CD4-positive, alpha-beta T cell treated with Interleukin-21 for 1 hour (primary cell): Measurements from ENCODE around the gene MEA1.

ENCODE experiments used
- DNase-seq: peaks from one replicate; pipeline ENCODE4 v3.0.0-alpha.2; 2020

The MEA1 gene

DNA sequence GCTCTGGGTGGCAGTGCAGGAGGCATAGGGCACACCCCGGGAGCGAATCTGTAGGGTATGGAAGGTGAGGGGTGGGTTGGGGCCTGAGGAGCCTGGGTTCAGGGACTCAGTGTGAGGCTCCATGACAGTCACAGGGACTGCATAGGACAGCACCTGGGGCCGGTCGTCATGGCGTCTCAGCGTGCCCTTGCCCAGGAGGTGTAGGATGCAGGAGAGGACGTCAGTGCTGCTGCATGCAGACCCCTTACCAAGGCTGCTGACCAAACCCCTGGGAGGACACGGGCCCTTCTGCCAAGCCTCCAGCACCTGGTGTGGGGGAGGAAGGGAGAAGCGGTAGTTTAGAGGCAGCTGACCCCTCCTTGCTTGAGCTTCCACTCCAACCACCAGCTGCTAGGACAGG lies 24.0 kb upstream of the MEA1 start:
- DNase-seq = no peak

DNA sequence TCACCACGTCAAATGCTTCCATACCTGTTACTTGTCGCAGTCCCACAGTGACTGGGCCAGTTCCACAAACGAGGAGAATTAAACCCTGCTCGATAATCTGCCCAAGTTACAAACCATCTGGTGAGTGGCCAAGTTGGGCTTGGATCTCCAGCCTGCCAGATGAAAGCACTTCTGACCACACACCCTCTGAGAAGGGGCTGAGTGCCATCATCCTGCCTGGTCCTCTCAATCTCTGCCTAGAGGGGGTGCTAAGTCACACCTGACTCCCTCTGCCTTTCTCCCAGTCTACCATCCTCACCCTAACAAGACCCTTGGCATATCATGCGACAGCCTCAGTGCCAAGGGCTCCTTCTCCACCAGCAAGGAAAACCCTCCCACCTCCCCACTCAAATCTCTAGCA lies 23.5 kb upstream of the MEA1 start:
- DNase-seq = no peak

DNA sequence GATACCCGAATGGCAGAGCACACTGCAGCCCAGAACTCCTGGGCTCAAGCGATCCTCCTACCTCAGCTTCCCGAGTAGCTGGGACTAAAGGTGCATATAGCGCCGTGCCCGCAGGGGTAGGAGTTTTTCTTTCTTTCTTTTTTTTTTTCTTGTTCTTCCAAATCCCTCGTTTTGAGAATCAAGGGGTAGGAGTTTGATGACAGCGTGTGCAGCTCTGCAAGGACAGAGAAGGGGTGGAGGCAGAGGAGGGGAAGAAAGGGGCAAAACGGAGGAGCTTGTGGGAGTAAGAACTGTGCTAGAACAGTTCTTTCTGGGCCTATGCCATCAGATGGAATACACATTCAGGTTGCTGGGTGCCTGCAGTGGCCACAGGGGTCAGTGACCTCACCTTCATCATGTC lies 23.0 kb upstream of the MEA1 start:
- DNase-seq = no peak

DNA sequence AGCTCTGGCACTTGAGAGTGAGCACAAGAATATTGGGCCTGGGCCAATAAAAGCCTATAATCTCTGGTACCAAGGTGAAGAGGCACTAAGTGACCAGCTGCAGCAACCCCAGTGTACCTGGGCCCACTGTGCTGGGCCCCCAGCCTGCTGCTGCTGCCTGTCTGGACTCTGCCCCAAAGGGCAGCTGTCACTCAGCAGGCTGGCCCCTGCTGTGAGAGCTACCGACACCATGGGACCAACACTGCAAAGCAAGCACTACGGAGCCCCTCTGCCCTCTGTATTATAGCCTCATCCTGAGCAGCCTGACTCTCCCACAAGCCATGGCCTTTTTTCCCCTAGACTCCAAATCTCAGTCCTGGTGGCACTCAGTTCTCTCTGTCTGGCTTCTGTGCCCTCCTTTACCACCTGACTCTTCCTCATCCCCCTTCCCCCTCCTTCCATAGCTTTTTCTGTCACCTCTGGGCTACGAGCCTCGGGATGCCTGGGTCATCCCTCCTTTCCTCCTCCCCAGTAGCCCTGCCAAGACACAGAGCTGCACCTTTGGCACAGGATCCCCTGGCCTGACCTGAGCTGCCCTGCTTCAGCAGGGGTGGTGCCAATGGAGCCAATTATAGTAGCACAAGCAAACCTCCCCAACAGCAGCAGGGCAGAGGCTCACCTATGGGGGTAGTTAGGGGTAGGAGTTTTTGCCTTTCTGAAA lies 21.9 kb upstream of the MEA1 start:
- no peak for DNase-seq

DNA sequence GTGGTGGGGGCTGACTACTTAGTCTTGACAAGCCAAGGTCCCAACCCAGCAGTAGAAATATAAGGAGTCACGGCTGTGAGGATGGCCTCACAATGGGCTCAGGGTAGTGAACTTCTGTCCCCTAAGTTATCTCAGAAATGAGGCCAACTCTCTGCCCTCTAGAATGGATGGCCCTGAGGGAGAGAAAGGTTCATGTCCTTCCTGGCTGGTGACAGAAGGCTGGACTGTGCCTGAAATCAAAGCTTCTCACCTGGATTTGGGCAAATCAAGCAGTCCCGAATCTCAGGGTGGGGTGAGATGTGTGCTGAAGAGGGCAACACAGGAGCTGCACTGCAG lies 20.4 kb upstream of the MEA1 start:
- no peak for DNase-seq

DNA sequence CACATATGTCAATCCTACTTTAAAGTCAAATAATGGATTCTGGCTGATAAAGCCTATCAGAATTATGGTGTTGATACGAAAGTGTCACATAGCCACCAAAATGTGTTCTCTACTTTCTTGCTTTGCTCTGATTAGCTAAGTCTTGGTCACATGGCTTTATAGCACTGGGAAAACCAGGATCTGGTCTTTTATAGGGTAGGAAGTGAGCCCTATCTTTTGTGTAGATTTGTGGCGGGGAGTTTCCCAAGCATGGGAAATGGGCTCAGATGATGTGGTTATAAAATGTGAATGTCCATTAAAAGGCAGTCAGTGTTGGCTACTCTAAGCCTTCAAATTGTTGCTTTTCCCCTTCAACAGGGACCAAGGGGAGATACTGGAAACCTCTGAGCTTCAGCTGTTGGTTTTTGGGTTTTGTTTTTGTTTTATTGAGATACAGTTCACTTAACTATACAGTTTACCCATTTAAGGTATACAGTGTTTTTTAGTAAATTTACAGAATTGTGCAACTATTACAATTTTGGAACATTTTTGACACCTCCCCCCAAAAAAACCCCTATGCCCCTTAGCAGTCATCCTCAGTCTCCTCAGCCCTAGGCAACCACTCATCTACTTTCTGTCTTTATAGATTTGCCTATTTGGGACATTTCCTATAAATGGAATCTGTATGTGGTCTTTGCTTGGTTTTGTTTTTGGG lies 19.9 kb upstream of the MEA1 start:
- DNase-seq = no peak

DNA sequence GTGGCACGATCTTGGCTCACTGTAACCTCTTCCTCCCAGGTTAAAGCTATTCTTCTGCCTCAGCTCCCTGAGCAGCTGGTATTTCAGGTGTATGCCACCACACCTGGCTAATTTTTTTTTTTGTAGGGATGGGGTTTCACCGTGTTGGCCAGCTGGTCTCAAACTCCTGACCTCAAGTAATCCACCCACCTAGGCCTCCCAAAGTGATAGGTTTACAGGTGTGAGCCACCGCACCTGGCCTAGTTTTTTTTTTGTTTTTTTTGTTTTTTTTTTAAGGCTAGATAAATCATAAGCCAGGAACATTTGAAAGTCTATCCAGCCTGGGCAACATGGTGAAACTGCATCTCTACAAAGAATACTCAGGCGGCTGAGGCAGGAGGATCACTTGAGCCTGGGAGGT lies 18.6 kb upstream of the MEA1 start:
- DNase-seq = no peak

DNA sequence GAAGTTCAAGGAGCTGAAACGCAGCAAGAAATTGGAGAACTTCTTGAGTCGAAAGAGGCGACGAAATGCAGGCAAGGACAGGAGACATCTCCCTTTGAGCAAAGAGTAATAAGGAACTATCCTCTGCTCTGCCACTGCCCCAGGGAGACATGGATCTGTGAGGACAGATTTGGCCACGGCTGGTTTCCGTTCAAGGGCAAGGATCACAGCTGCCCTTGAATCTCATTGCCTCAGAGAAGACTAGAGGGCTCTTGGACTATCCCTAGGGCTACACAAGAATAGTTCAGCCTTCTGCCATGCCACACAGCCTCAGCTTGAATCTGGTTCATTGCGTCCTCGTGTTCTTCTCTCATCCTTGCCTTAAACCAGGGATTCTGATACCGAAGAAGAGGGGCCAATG lies 15.4 kb upstream of the MEA1 start:
- DNase-seq = no peak

DNA sequence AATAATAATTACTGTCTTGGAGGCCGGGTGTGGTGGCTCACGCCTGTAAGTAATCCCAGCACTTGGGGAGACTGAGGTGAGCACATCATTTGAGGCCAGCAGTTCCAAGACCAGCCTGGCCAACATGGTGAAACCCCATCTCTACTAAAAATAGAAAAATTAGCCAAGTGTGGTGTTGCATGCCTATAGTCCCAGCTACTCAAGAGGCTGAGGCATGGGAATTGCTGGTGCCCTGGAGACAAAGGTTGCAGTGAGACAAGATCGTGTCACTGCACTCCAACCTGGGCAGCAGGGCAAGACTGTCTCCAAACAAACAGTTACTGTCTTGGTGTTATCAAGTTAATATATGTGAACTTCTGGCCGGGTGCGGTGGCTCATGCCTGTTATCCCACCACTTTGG lies 12.6 kb upstream of the MEA1 start:
- DNase-seq = no peak

DNA sequence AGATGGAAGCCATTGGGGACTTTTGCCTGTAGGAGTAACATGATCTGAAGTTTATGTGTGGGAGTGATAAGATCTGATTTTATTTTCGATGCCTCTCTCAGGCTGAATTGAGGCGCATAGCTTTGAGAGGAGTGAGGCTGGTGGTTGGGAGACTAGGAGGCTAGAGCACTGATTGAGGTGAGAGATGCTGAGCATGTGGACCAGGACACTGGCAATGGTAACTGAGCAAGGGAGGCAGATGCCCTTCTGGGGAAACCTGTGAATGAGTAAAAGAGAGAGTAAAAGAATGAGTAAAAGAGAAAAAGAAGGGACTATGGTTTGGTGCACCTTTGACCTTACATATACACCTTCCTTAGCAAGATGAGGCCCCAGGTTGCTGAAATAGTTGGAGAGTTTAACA lies 10.7 kb upstream of the MEA1 start:
- no peak for DNase-seq

DNA sequence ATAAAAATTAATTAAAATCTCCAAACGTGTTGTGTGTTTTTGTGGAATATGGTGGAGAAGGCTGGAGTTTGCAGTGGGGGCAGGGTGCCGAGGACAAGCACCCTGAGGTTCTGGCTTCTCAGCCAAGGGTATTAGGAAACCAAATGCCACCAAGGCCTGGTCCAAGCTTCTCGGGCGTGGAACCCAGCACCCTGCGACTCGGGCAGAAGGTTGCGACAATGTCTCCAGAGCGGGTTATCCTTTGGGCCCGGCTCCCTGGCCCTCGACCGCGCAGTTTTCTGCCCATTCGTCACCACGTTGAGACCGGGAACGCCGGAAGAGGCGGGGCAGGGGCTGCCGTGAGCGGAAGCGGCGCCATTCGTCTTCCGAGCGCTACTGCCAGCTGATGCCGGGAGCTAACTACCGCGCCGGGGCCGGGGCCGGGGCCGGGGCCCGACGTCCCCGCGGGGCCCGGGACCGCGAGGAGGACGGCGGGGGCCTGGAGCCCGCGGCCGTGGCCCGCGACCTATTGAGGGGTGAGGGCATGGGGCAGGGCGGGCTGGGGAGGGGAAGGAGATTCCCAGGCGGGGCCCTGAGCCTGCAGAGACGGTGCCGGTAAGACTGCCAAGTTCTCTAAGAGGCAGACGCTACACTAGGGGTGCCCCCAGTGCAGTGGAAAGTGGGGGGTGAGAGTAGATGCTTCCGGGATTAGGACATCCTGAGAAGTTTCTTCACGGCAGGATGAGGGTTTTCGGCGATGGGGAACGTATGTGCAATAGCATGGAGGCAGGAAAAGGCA lies 7.7 kb upstream of the MEA1 start, which contains the start of gene RRP36:
TSS of gene RRP36 (plus strand) at position 354 of the 778 bp plus-strand sequence. CDS start at position 386, 32 bp downstream.
- peak; percentile 70 for DNase-seq

DNA sequence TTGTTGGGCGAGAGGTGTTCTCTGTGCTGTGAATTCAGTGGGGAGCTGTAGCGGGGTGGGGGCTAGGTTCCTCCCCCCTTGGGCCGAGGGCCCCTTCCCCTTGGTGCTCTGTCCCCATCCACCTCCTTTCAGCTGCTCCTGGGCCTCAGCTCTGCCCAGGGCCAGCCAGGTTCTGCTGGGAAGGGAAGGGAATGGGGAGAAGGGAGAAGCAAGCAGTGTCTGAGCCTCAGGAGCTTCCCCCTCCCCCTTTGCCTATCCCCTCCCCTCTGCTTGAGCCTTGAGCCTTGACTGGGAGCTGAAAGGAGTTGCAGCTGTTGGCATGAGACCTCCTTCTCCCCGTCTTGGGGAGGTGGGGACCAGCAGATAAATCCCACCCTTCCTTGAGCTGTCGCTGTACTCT lies 7.1 kb upstream of the MEA1 start:
- no peak for DNase-seq

DNA sequence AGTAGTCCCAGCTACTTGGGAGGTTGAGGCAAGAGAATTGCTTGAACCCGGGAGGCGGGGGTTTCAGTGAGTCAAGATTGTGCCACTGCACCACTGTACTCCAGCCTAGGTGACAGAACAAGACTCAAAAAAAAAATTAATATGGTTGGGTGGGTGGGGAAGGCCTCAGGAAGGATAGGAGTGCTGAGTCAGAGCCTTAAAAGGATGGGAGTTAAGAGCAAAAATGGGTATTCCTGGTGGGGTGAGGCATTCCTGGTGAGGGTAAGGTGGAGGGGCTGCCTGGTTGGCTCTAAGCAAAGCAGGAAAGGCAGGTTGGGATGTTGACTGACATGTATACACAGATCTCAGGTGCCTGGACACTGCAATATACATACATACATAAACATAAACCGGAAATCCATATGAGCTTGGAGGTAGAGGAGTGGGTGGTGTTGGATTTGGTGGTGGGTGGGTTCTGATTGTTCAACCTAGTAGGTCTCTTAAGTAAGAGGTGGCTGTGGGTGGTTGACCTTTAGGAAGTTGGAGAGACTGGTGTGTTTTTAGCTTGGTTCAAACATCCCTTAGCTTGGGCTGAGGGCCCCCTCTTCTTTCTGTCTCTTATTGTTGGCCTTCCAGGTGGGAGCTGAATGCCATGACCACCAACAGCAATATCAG lies 6.4 kb upstream of the MEA1 start:
- DNase-seq = no peak

DNA sequence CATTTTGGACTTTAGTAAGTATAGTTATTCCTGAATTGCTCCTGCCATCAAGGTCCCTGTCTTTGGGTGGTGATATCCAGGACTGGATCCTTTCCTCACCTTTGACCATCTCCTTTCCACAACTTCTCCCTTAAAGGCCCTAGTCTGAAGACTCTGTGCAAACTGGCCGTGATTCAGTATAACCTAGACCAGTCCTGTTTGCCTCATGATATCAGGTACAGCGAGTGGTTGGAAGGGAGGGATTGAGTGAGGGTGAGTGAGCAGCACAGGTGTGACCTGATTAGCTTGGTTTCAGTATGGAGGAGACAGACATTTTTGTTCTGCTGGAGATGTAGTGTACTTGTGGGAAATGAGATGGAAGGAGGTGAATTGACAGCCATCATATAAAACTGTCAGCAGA lies 5.4 kb upstream of the MEA1 start:
- no peak for DNase-seq

DNA sequence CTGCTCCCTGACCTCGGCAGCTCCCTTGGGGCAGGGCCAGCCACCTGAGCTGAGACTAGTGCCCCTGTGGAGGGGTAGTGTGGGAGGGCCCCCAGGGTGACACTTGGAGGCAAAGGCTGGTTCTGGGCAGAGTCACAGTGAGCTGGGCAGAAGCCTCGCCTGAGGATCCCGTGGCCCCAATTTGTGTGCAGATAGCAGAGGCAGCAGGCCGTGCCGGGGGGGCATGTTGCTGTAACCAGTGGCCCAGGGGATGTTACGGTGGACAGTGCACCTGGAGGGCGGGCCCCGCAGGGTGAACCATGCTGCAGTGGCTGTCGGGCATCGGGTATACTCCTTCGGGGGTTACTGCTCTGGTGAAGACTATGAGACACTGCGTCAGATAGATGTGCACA lies 3.2 kb upstream of the MEA1 start:
- DNase-seq = no peak

DNA sequence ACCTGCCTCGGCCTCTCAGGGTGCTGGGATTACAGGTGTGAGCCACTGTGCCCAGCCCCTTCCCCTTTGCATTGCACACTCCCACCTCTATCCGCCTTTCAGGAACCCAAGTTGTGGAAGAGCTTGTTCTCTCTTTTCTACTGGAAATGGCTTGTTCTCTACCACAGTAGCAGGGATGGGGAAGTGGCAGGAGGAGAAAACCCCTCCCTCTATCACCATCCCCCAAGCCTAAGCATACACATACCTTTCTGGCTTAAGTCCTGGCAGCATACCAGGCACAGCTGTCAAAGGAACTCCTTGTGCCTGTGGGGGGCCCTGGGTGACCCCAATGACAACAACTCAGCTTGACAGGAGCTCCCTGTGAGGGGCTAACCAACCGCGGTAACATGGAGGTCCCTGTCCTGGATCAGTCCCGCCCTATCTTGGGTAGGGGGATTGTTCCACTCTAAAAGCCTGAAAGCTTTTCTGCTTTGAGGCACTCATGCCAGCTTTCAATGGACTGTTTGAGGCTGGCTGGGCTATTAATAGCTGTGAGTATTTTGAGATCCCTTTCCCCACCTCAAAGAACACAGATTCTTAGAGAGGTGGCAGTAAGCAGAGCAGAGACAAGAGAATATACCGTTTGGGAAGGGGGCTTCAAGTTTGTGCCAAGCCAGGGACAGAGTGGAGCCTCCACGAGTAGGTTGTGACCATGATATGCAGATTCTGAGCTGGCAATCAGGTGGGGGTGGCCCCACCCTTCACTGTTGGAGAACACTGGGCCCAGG lies 2.6 kb upstream of the MEA1 start:
- no peak for DNase-seq

DNA sequence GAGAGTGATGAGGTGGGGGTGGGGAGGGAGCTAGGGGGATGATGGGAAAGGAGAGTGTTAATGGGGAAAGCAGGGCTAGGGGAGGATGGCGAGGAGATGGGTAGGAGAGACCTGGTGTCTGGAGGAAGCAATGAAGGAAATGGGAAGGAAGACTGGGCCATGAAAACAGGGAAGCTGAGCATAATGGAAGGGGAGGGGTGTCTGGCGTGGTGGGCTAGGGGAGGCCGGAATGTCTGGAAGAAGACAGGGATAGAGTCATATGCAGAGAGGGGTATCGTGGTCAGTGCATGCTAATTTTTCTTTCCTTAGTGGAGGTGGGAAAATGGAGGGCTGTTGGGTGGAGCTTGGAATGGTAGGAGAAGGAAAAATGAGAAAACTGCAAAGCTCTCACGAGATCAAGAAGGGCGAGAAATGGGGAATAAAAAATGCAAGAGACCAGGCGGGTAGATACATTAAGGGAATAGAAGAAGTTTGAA lies 726 bp upstream of the MEA1 start:
- DNase-seq = no peak

DNA sequence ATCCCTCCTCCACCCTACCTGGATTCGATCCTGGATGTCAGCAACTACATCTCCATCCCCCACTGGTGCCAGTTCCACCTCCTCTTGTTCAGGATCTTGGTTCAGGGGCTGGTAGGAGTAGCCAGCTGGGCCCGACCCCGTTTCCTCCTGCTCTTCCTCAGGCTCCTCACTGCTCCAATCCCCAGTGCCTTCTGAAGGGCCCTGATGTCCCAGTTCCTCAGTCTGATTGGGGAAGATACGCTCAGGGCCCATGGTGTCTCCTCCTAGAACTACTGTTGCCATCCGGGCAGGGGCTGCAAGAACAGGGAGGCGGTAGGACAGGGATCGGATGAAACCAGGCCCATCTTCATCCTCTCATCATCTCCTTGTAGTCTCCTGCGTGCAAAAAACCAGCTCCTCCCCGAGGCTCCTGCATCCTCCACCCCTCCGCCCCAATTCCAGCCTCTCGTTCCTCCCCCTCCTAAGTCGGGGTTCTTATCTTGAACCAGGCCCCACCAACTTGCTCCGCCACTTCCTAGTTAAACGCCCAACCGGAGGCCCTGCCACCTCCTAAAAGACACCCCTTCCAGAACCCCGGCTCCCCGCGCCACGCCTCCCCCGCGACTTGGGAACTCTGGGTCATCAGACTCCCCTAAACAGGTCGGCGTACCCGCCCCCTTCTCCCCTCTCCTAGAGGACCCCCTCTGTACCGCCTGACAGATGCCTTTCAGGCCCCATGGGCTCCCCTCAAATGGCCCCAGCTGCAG lies 476 bp downstream of the MEA1 start:
- no peak for DNase-seq

DNA sequence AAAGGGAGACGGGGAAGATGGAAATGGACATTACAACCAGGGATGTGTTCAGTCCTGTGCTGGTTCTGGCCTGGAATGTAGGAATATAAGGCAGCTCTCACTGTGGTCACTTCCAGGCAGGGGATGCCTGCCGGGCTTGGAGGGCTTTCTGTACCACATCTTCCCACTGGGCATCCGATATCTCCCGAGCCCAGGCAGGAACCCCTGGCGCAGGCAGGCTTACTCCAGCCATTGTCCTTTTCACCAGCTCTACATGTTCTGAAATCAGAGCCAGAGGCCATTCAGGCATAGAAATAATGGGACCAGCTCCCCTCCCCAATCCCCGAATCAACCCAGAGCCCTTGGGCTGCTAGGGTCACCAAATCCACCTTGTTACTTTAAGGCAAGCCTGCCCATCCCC lies 1.4 kb downstream of the MEA1 start:
- DNase-seq = no peak

DNA sequence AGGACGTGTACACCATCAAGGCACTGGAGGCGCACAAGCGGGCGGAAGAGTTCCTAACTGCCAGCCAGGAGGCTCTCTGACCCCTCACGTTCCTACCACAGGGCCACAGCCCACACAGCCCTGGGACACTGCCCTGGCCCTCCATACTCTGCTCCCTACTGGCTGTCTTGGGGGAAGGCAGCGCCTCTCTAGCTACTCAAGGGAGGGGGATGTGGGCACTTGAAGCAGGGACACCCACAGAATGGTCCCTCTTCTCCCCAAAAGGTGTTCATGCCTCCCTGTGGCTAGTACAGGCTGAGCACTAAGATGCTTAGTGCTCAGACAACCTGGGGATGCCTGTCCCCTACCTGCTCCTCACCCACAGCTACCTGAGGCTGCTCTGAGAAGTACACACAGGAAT lies 2.5 kb downstream of the MEA1 start:
- no peak for DNase-seq

DNA sequence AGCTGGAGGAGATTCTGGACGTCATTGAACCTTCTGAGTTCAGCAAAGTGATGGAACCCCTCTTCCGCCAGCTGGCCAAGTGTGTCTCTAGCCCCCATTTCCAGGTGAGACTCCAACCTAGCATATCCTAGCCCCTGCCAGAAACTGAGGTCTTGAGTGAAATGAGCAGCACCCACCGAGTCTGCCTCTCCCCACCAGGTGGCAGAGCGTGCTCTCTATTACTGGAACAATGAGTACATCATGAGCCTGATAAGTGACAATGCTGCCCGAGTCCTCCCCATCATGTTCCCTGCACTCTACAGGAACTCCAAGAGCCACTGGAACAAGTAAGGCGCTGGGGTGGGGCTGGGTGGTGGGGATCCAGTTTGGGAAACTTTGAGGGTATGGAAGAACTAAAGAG lies 4.6 kb downstream of the MEA1 start:
- peak; percentile 44 for DNase-seq

DNA sequence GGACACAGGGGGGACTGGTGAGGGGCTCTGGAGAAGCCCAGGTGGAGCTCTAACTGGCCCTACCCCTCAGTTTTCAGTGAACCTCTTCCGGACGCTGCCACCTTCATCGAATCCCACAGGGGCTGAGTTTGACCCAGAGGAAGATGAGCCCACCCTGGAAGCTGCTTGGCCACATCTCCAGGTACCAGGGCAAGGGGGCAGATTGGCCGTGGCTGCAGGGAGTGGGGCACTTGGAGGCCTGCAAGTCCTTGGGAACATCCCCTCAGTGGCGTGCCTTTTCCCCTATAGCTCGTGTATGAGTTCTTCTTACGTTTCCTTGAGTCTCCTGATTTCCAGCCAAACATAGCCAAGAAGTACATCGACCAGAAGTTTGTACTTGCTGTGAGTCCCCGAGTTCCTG lies 6.6 kb downstream of the MEA1 start:
- DNase-seq = no peak
